HG02884 (cell line): ENCODE results near the gene NRG3.
"Not testable (repeated sequence)": the region's sequence is repeated elsewhere in the genome, so short reads cannot be mapped to it uniquely, and the experiment has no call there.

Source experiments
- ATAC-seq: cut with Tn5 transposase; IDR thresholded peaks from one replicate; pipeline ENCODE4 v1.9.1; 2021; ENCODE audit warnings: mild to moderate bottlenecking, moderate library complexity; ENCODE audit not compliant: unreplicated experiment

The NRG3 gene

GRCh38 chr10:81953420-81953819 lies 78.4 kb downstream of the NRG3 start:
- ATAC-seq, result no peak

GRCh38 chr10:81957976-81958375 lies 83.0 kb downstream of the NRG3 start:
- no peak for ATAC-seq

GRCh38 chr10:81959016-81959415 lies 84.0 kb downstream of the NRG3 start:
- no peak for ATAC-seq

GRCh38 chr10:81961451-81962184 lies 86.6 kb downstream of the NRG3 start:
- no peak for ATAC-seq

- ATAC-seq, result no peak
Measured at GRCh38 chr10:81963606-81964005, 88.6 kb downstream of the NRG3 start.

- ATAC-seq, result no peak
Measured at GRCh38 chr10:81967716-81968115, 92.7 kb downstream of the NRG3 start.

GRCh38 chr10:81969136-81969535 lies 94.1 kb downstream of the NRG3 start:
- no peak for ATAC-seq

GRCh38 chr10:81978238-81978637 lies 103.2 kb downstream of the NRG3 start:
- no peak for ATAC-seq

- ATAC-seq, result no peak
Measured at GRCh38 chr10:81981724-81982123, 106.7 kb downstream of the NRG3 start.

GRCh38 chr10:81984428-81984827 lies 109.4 kb downstream of the NRG3 start:
- ATAC-seq, result no peak

GRCh38 chr10:81995254-81995653 lies 120.3 kb downstream of the NRG3 start:
- ATAC-seq, result no peak

GRCh38 chr10:81996927-81997326 lies 121.9 kb downstream of the NRG3 start:
- no peak for ATAC-seq

GRCh38 chr10:82020999-82021398 lies 146.0 kb downstream of the NRG3 start:
- ATAC-seq, result no peak

- no peak for ATAC-seq
Measured at GRCh38 chr10:82027711-82028110, 152.7 kb downstream of the NRG3 start.

GRCh38 chr10:82037076-82037475 lies 162.1 kb downstream of the NRG3 start:
- ATAC-seq, result no peak

- no peak for ATAC-seq
Measured at GRCh38 chr10:82038587-82038986, 163.6 kb downstream of the NRG3 start.

- ATAC-seq, result no peak
Measured at GRCh38 chr10:82040336-82040735, 165.3 kb downstream of the NRG3 start.

- no peak for ATAC-seq
Measured at GRCh38 chr10:82041018-82041417, 166.0 kb downstream of the NRG3 start.

GRCh38 chr10:82056391-82056790 lies 181.4 kb downstream of the NRG3 start:
- ATAC-seq, result no peak

GRCh38 chr10:82067192-82067591 lies 192.2 kb downstream of the NRG3 start:
- not testable (repeated sequence) for ATAC-seq

- no peak for ATAC-seq
Measured at GRCh38 chr10:82068501-82068900, 193.5 kb downstream of the NRG3 start.

- ATAC-seq, result no peak
Measured at GRCh38 chr10:82071231-82071630, 196.2 kb downstream of the NRG3 start.

- no peak for ATAC-seq
Measured at GRCh38 chr10:82072124-82072523, 197.1 kb downstream of the NRG3 start.
